ENCODE results near the gene UBALD2.

GRCh38 chr17:76219670-76220383, 45.3 kb upstream of the UBALD2 start:
- TF ChIP-seq, protein P1, sequence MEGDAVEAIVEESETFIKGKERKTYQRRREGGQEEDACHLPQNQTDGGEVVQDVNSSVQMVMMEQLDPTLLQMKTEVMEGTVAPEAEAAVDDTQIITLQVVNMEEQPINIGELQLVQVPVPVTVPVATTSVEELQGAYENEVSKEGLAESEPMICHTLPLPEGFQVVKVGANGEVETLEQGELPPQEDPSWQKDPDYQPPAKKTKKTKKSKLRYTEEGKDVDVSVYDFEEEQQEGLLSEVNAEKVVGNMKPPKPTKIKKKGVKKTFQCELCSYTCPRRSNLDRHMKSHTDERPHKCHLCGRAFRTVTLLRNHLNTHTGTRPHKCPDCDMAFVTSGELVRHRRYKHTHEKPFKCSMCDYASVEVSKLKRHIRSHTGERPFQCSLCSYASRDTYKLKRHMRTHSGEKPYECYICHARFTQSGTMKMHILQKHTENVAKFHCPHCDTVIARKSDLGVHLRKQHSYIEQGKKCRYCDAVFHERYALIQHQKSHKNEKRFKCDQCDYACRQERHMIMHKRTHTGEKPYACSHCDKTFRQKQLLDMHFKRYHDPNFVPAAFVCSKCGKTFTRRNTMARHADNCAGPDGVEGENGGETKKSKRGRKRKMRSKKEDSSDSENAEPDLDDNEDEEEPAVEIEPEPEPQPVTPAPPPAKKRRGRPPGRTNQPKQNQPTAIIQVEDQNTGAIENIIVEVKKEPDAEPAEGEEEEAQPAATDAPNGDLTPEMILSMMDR (IDR thresholded peaks at IDR 0.05) = no peak
- no peak for TF ChIP-seq POLR2A (IDR thresholded peaks at IDR 0.05)

Measured in Peyer's patch (tissue), 4 donors.